Loucy (cell line): ENCODE results near the gene CANT1.

Source experiments
- CTCF ChIP-seq: fragments of 200-600 bp; sonication (generic); conservative IDR thresholded peaks from 2 replicates; pipeline ENCODE4 v1.5.1; 2014; ENCODE audit warnings: mild to moderate bottlenecking, antibody characterized with exemption, low read length
- EZH2phosphoT487 ChIP-seq: fragments of 200-600 bp; IDR thresholded peaks from 2 replicates; pipeline ENCODE4 v1.6.1; 2018; ENCODE audit warnings: antibody characterized with exemption, mild to moderate bottlenecking, moderate library complexity, borderline replicate concordance

GRCh38 chr17:78966123-78966813 is 43.3 kb downstream of the CANT1 start:
- TF ChIP-seq CTCF (no peak), EZH2phosphoT487 (no peak)
